GM18517 (cell line): ENCODE results near the gene ZNF618.

Experiments used
- ATAC-seq: cut with Tn5 transposase; IDR thresholded peaks from one replicate; pipeline ENCODE4 v1.9.1; 2021; ENCODE audit warnings: mild to moderate bottlenecking, moderate library complexity; ENCODE audit not compliant: unreplicated experiment

Gene ZNF618

GRCh38 chr9:113998525-113999255, 122.6 kb downstream of the ZNF618 start:
- no peak for ATAC-seq

GRCh38 chr9:113999256-114000062, 123.3 kb downstream of the ZNF618 start:
- ATAC-seq, result no peak

- no peak for ATAC-seq
Observed at GRCh38 chr9:114000063-114000454, 124.0 kb downstream of the ZNF618 start.

GRCh38 chr9:114000671-114001409, 124.7 kb downstream of the ZNF618 start:
- no peak for ATAC-seq

- ATAC-seq, result no peak
Observed at GRCh38 chr9:114001410-114001685, 125.2 kb downstream of the ZNF618 start.

- no peak for ATAC-seq
Observed at GRCh38 chr9:114001794-114002261, 125.7 kb downstream of the ZNF618 start.

- no peak for ATAC-seq
Observed at GRCh38 chr9:114002271-114002985, 126.3 kb downstream of the ZNF618 start.

GRCh38 chr9:114002986-114003350, 126.9 kb downstream of the ZNF618 start:
- ATAC-seq, result no peak

GRCh38 chr9:114003351-114003750, 127.2 kb downstream of the ZNF618 start:
- no peak for ATAC-seq

GRCh38 chr9:114003758-114004157, 127.6 kb downstream of the ZNF618 start:
- ATAC-seq, result no peak

GRCh38 chr9:114004221-114004716, 128.2 kb downstream of the ZNF618 start:
- ATAC-seq, result no peak

GRCh38 chr9:114005371-114006154, 129.5 kb downstream of the ZNF618 start:
- ATAC-seq, result no peak

GRCh38 chr9:114006155-114006550, 130.0 kb downstream of the ZNF618 start:
- ATAC-seq, result no peak

- no peak for ATAC-seq
Observed at GRCh38 chr9:114006931-114007691, 131.0 kb downstream of the ZNF618 start.

- ATAC-seq, result no peak
Observed at GRCh38 chr9:114007991-114008666, 132.0 kb downstream of the ZNF618 start.

- ATAC-seq, result no peak
Observed at GRCh38 chr9:114008667-114009410, 132.7 kb downstream of the ZNF618 start.

GRCh38 chr9:114011313-114011712, 135.2 kb downstream of the ZNF618 start:
- no peak for ATAC-seq

GRCh38 chr9:114012126-114012525, 136.0 kb downstream of the ZNF618 start:
- ATAC-seq, result no peak
